ENCODE data around the gene SIAH1.

- TF ChIP-seq CTCF (IDR thresholded peaks at IDR 0.05) (no peak), EZH2 (IDR thresholded peaks at IDR 0.05; ENCODE audit: borderline replicate concordance, insufficient read depth, low read depth, low read length, poor library complexity, severe bottlenecking) (no peak)
Measured at GRCh38 chr16:48371393-48371780, 13.8 kb downstream of the SIAH1 start.

Measured in B cell (primary cell).